ENCODE measurements around the gene STK32B.

The STK32B gene

DNA sequence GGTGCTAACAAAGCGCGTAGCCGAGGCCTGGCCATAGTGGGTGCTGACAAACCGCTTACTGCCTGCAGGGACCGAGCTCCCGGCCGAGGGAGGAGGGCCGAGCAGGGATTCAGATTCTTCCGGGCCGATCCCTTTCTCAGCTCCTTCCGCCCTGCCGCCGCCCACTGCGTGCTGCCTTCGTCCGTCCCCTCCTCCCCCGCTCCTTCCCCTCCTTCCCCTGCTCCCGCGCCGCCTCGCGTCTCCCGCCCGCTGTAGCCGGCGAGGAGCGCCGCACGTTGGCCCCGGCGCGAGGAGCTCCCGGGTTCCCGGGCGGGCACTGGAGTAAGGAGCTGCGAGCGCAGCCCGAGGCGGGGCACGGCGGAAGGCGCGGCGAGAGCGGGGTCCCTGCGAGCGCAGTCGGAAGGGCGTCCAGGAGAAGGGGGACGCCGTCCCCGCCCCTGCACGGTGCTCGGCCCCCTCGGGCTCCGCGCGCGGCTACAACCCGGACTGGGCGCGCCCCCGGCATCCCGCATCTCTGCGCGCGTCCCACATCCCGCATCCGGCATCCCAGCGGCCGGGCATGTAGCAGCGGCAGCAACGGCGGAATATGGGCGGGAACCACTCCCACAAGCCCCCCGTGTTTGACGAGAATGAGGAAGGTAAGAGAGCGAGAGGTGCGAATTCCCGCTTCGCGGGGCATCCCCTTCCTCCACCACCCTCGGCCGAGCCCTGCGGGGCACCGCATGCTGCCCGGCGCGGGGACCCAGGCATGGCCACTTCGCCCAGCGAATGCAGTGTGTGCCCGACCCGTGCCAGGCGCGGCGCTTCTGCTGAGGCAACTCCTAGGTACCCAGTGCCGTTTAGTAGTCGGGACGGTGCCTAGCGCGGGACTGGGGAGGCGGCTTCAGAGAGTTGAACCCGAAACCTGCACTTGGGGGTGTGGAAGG lies at the start of gene STK32B:
Gene STK32B (plus strand): TSS at position 203 of the 926 bp plus-strand sequence.
- TF ChIP-seq GATA2 (IDR thresholded peaks at IDR 0.05; ENCODE audit: low read depth, low read length) (no peak), GATA3 (IDR thresholded peaks at IDR 0.05; ENCODE audit: low read depth, low read length) (no peak)

GRCh38 chr4:5003372-5003857 lies 47.9 kb upstream of the STK32B start:
- TF ChIP-seq GATA3 (IDR thresholded peaks at IDR 0.05; ENCODE audit: low read depth, low read length) (no peak), GATA2 (IDR thresholded peaks at IDR 0.05; ENCODE audit: low read depth, low read length) (peak; percentile 47)

GRCh38 chr4:5003918-5004317 lies 47.4 kb upstream of the STK32B start:
- TF ChIP-seq GATA2 (IDR thresholded peaks at IDR 0.05; ENCODE audit: low read depth, low read length), result no peak
- no peak for TF ChIP-seq GATA3 (IDR thresholded peaks at IDR 0.05; ENCODE audit: low read depth, low read length)

GRCh38 chr4:5004496-5004895 lies 46.8 kb upstream of the STK32B start:
- TF ChIP-seq GATA2 (IDR thresholded peaks at IDR 0.05; ENCODE audit: low read depth, low read length) (no peak), GATA3 (IDR thresholded peaks at IDR 0.05; ENCODE audit: low read depth, low read length) (no peak)

GRCh38 chr4:5009796-5010195 lies 41.5 kb upstream of the STK32B start:
- TF ChIP-seq GATA2 (IDR thresholded peaks at IDR 0.05; ENCODE audit: low read depth, low read length), result no peak

DNA sequence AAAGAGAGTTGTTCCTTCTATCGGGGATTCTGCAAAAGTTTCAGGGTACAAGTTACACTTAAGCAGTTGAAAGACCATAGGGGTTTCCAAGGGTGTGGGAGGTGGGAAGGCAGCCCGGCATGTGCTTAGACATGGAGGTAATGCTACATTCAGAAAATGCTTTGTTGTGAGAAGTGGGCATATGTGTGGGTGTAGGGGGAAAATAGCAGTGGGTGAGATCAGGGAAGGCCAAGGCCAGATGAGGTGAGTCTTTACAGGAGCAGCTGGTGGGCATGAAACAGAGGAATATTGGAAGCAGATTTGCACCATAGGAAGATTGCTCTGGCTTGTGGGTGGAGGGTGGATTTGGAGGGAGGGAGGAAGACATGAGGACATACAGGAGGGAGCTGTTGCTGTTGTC lies 40.3 kb upstream of the STK32B start:
- TF ChIP-seq GATA3 (IDR thresholded peaks at IDR 0.05; ENCODE audit: low read depth, low read length) (no peak), GATA2 (IDR thresholded peaks at IDR 0.05; ENCODE audit: low read depth, low read length) (no peak)

DNA sequence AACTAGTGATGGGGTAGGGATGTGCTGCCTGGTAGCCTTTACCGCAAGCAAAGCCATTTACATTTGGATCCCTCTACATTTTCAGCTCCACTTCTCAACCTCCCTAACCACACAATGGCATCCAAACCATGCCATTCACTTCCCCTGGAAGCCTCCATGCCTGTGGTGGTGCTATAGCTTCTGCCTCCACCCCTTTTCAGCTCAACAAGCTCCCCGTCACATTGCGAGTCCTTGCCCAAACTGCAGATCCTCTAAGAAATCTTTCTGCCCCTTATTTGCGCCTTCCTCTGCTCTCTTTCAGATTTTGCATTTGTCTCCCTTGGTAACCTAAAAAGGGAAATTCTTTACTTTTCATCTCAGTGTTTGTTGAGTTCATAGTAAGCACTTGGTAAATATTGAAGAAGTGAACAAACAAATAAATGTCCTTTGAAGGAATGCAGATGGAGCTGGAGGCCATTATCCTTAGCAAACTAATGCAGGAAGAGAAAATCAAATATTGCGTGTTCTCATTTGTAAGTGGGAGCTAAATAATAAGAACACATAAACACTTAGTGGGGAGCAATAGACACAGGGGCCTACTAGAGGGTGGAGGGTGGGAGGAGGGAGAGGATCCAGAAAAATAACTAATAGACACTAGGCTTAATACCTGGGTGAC lies 38.9 kb upstream of the STK32B start:
- TF ChIP-seq GATA2 (IDR thresholded peaks at IDR 0.05; ENCODE audit: low read depth, low read length), result no peak
- no peak for TF ChIP-seq GATA3 (IDR thresholded peaks at IDR 0.05; ENCODE audit: low read depth, low read length)

DNA sequence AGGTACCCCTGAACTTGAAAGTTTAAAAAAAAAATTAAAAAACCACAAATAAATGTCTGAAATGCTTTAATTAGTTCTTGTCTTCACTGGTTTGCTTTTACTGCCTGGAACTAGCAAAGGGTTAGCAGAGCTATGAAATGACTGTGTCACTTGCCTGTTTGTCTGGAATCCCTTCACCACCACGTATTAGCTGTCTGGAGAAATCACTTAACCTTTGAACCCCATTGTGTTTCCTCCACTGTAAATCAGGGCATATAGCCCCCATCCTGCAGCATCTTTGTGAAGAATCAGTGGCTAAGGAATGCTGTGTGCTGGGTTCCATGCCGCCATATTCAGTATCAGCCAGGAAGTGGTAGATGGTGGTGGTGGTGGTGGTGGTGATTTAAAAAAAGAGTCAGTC lies 38.3 kb upstream of the STK32B start:
- no peak for TF ChIP-seq GATA3 (IDR thresholded peaks at IDR 0.05; ENCODE audit: low read depth, low read length)
- TF ChIP-seq GATA2 (IDR thresholded peaks at IDR 0.05; ENCODE audit: low read depth, low read length), result no peak

- TF ChIP-seq GATA2 (IDR thresholded peaks at IDR 0.05; ENCODE audit: low read depth, low read length), result no peak
- TF ChIP-seq GATA3 (IDR thresholded peaks at IDR 0.05; ENCODE audit: low read depth, low read length), result no peak
These were observed 37.1 kb upstream of the STK32B start for GRCh38 chr4:5014007-5014682.

GRCh38 chr4:5018096-5018495 lies 33.2 kb upstream of the STK32B start:
- TF ChIP-seq GATA3 (IDR thresholded peaks at IDR 0.05; ENCODE audit: low read depth, low read length), result no peak
- no peak for TF ChIP-seq GATA2 (IDR thresholded peaks at IDR 0.05; ENCODE audit: low read depth, low read length)

- TF ChIP-seq GATA3 (IDR thresholded peaks at IDR 0.05; ENCODE audit: low read depth, low read length) (no peak), GATA2 (IDR thresholded peaks at IDR 0.05; ENCODE audit: low read depth, low read length) (no peak)
These were observed 32.7 kb upstream of the STK32B start for GRCh38 chr4:5018603-5019002.

GRCh38 chr4:5019274-5019673 lies 32.0 kb upstream of the STK32B start, which contains the start of gene CYTL1:
Gene CYTL1, minus strand, starts transcription at chr4:5019458. Its CDS starts 13 bp downstream, at chr4:5019445.
- no peak for TF ChIP-seq GATA3 (IDR thresholded peaks at IDR 0.05; ENCODE audit: low read depth, low read length)
- no peak for TF ChIP-seq GATA2 (IDR thresholded peaks at IDR 0.05; ENCODE audit: low read depth, low read length)

DNA sequence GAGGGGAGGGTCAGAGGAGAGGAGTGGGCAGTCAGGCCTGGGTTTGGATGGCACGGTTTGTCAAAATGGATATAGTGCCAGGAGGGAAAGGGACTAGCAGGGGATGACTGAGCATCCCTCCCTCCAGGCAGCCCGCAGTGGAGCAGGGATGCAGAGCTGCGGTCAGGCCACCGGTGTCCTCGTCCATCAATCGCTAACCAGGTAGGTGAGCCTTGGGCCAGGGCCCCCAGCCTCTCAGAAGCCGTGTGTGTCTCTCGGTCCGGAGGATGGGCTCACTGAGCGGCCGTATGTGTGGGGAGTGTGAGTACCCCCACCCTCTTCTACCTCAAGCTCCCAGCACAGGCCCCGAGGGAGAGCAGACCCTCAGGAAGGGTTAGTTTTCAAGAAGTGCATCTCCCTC lies 31.5 kb upstream of the STK32B start:
- TF ChIP-seq GATA3 (IDR thresholded peaks at IDR 0.05; ENCODE audit: low read depth, low read length) (no peak), GATA2 (IDR thresholded peaks at IDR 0.05; ENCODE audit: low read depth, low read length) (no peak)

- no peak for TF ChIP-seq GATA2 (IDR thresholded peaks at IDR 0.05; ENCODE audit: low read depth, low read length)
- no peak for TF ChIP-seq GATA3 (IDR thresholded peaks at IDR 0.05; ENCODE audit: low read depth, low read length)
These were observed 30.9 kb upstream of the STK32B start for GRCh38 chr4:5020341-5020740.

Data from SH-SY5Y (cell line).